Skeletal muscle satellite cell (primary cell): Measurements from ENCODE around the gene VSNL1.

Experiments used
- H3K27me3 ChIP-seq: 2 replicates; pipeline ENCODE4 v1.7.0; 2013; ENCODE audit warnings: low read length; ENCODE audit not compliant: control insufficient read depth, insufficient read depth
- H3K36me3 ChIP-seq: 2 replicates; pipeline ENCODE4 v1.7.0; 2013; ENCODE audit warnings: mild to moderate bottlenecking, control low read depth, low read length; ENCODE audit not compliant: insufficient read depth
- H3K4me1 ChIP-seq: 2 replicates; pipeline ENCODE4 v1.7.0; 2013; ENCODE audit warnings: low read length; ENCODE audit not compliant: control insufficient read depth, insufficient read depth
- H3K4me2 ChIP-seq: 2 replicates; pipeline ENCODE4 v1.7.0; 2013; ENCODE audit warnings: mild to moderate bottlenecking, low read length
- H3K4me3 ChIP-seq: 2 replicates; pipeline ENCODE4 v1.7.0; 2013; ENCODE audit warnings: low read length
- H3K9ac ChIP-seq: 2 replicates; pipeline ENCODE4 v1.7.0; 2013; ENCODE audit warnings: mild to moderate bottlenecking, low read depth, low read length, moderate library complexity
- H3K9me3 ChIP-seq: replicated peaks from 2 replicates; pipeline ENCODE4 v1.7.0; 2013; ENCODE audit warnings: mild to moderate bottlenecking, control low read depth, low read length

VSNL1 gene

GRCh38 chr2:17683981-17684380 is 143.5 kb downstream of the VSNL1 start:
- H3K4me3 ChIP-seq = no peak overlapping the region
- H3K36me3 ChIP-seq = peaks cover 24% of the 10 kb centered on the region
- no peak overlapping the region for H3K9ac ChIP-seq
- H3K9me3 ChIP-seq = no peaks in the 10 kb centered on the region
- H3K27me3 ChIP-seq = no peaks in the 10 kb centered on the region
- H3K4me1 ChIP-seq = no peaks in the 10 kb centered on the region
- H3K4me2 ChIP-seq = no peak overlapping the region

GRCh38 chr2:17688600-17688999 is 148.1 kb downstream of the VSNL1 start:
- Histone ChIP-seq H3K9ac (no peak overlapping the region), H3K4me3 (no peak overlapping the region), H3K4me2 (no peak overlapping the region), H3K36me3 (peaks cover 23% of the 10 kb centered on the region), H3K4me1 (no peaks in the 10 kb centered on the region), H3K27me3 (no peaks in the 10 kb centered on the region), H3K9me3 (no peaks in the 10 kb centered on the region)

- Histone ChIP-seq H3K4me1 (no peaks in the 10 kb centered on the region), H3K9ac (no peak overlapping the region), H3K27me3 (no peaks in the 10 kb centered on the region), H3K4me3 (no peak overlapping the region), H3K36me3 (peaks cover 22% of the 10 kb centered on the region), H3K4me2 (no peak overlapping the region), H3K9me3 (no peaks in the 10 kb centered on the region)
Observed at GRCh38 chr2:17689010-17689409, 148.5 kb downstream of the VSNL1 start.

DNA sequence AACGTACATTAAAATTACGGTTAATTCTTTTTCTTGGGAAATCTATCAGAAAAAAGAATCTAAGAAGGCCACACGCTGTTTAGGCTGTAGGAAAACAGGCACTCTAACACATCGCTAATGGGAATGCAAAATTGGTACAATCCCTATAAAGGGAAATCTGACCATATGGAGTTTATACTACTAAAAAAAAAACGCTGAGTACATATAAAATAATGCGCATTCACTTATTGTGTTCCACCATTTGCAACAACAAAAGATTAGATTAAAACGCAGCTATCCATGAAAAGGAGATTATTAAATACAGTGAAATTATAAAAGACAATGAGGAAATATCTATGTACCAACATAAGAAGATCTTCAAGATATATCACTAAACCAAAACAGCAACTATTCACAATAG is 150.3 kb downstream of the VSNL1 start:
- Histone ChIP-seq H3K4me2 (no peak overlapping the region), H3K4me1 (no peaks in the 10 kb centered on the region), H3K9ac (no peak overlapping the region), H3K9me3 (no peaks in the 10 kb centered on the region), H3K36me3 (peaks cover 38% of the 10 kb centered on the region), H3K27me3 (no peaks in the 10 kb centered on the region), H3K4me3 (no peak overlapping the region)
